GM18499 (cell line): Measurements from ENCODE around the gene TMEM125.

Source experiments
- ATAC-seq: cut with Tn5 transposase; IDR thresholded peaks from one replicate; pipeline ENCODE4 v1.9.1; 2021; ENCODE audit warnings: moderate number of reproducible peaks; ENCODE audit not compliant: insufficient read depth, unreplicated experiment

Gene TMEM125

DNA sequence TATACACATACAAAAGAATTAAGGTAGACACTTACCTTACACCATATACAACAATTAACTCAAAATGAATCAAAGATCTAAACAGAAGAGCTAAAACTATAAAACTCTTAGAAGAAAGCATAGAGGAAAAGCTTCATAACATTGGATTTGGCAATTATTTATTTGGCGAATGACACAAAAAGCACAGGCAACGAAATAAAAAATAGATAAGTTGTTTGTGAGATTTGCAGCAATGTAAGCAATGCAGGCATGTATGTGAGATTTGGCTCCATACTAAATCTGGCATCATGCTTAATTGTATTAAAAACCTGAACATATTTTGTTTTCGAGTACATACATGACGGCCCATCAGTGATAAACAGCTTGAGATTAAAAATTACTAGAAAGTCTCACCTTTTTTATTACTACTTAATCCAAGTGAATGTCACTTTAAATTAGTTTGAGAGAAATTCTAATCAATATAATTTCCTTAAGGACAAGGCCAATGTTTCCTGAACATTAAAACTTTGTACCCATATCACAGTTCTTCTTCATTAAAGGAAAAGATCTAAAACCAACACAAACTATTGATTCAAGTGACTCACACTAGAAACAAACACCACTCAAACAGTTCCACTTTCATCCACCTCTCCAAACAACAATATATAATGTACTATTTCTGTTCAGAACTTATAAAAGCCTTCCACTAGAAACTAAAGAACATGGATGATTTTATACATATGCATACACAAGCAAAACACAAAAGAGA is 23.1 kb upstream of the TMEM125 start:
- ATAC-seq: no peak

DNA sequence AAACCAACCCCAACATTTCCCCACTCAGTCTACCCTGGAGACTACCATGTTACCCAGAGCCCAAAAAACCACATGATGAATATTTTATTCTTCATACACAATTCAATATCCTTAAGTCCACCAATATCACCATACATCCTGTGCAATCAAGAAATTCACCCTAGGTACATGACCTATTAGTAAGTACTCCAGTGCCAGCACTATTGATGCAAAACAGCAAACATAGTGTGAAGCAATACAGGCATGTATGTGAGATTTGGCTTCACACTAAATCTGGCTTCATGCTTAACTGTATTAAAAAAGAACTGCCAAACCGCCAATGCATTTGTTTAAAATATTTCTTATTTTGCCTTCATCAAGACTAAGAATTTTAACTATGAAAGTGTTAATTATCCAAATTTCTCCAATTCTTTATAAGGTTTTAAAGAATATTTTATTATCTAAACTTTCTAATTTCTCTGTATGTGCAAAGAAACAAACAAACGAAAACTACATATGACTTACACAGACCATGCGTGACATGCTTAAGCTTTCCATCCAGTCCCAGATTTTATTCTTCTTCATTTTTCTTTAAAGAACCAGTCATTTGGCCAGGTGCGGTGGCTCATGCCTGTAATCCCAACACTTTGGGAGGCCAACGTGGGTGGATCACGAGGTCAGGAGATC is 22.4 kb upstream of the TMEM125 start:
- no peak for ATAC-seq

DNA sequence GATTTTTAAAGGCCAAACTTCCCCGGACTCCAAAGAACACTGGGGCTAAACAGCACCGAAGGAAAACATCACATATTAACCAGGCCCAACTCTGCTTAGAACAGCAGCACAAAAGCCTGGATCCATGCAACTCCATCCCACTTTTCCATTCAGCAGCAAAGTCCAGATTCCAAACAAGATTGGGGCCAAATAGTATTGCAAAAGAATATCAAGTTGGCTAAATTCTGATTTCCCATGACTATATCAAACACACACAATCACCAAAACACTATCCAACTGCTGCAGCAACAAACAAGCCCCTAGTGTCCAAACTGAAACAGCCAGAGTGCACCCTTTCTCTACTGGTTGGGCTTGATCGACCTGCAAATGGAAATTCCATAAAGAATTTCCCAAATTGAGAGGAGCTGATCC is 19.4 kb upstream of the TMEM125 start:
- no peak for ATAC-seq

DNA sequence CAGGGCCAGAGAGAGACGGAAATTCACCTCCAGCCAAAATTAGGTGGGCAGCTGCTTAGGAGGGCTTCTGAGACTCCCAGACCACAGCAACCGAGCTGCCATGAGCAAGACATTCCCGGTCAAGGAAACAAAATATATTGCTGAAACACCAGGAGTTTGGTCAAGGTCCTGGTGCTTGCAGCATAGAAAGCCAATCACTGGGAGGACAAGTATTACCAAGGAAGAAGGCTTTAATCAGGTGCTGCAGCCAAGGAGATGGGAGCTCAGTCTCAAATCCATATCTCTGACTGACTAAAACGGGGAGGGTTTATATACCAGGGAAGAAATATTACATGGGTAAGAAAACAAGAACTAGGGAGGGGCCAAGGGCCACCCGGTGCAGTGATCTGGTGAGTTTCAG is 18.8 kb upstream of the TMEM125 start:
- no peak for ATAC-seq

DNA sequence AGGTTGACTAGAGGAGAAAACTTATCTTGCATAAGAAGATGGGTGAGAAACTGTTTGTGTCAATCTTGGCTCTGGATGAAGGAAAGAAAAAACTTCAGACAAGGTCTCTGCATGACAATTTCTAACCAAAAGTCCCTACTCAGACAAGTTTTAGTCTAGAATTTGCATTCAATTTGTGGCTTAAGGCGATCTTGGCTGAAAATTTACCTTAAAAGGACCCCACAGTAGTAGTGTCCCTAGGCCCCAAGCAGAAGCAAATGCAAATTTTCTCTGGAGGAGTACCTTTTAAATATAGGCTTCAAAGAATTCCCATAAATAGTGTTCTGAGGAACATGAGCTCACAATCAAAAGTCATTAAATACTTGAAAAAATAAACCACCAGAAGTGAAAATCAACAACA is 17.6 kb upstream of the TMEM125 start:
- ATAC-seq: no peak

DNA sequence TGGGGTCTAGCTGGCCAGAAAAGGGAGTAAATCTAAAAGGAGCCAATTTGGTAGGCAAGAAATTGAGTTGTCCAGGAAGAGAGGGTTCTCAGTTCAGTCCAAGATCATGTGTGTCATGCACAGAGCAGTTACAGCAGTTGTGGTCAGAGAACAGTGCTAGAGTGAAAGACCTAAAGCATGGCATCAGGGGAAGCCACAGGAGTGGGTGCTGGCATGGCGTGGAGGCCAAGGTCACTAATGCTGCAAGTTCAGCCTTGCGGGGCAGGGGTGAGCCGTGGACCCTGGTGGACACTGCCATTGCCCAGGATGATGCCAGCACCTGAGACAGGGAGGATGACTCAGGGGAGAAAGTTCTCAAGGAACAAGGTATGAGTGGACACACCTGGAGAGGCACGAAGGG is 16.6 kb upstream of the TMEM125 start:
- no peak for ATAC-seq

DNA sequence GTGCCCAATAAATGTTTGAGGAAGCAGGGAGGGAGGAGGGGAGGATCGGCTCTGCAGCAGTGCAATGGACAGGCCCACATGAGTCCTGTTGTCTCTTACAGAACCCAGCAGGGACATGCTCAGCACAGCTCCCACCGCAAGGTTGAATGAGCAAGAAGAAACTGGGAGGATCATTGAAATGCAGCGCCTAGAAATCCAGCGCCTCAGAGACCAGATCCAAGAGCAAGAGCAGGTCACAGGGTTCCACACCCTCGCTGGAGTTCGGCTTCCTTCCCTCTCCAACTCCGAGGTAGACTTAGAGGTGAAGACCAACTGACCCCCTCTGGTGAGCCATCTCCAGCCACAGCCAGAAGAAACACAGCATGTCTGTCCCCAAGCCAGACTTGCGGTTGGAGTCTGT is 15.9 kb upstream of the TMEM125 start:
- ATAC-seq: no peak

DNA sequence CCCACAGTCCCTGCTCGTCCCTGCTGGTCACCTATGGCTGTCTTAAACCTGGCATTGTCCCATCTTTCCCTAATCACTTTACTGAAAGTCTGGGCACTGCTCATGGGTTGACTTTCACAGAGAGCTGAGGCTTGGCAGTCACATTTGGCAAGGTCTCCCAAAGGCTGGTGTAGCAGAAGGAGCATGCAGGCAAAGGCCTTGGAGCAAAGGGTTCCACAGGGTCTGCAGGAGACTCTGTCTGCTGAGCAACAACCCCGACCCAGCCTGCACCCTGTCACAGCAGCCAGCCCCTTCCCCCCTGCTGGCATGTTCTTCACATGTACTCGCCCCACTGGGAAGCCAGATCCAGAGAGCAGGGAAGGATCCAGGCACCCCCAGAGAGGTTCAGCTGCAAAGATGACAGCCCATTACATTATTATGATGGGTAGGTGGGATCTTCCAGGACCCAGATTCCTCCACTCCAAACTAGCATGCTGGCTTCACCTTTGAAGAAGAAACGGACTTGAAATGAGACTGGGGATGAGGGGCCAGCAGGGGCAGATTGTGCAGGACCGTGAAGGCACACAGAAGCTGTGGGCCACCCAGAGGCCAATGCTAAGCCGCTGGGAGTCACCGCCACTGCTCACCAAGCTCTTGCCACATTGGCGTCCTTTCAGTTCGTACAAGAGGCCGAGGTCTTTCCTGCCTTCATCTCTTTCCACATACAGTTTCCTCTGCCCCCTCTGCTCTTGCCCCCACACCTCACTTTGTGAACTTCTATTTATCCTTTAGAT is 14.2 kb upstream of the TMEM125 start:
- ATAC-seq: no peak

DNA sequence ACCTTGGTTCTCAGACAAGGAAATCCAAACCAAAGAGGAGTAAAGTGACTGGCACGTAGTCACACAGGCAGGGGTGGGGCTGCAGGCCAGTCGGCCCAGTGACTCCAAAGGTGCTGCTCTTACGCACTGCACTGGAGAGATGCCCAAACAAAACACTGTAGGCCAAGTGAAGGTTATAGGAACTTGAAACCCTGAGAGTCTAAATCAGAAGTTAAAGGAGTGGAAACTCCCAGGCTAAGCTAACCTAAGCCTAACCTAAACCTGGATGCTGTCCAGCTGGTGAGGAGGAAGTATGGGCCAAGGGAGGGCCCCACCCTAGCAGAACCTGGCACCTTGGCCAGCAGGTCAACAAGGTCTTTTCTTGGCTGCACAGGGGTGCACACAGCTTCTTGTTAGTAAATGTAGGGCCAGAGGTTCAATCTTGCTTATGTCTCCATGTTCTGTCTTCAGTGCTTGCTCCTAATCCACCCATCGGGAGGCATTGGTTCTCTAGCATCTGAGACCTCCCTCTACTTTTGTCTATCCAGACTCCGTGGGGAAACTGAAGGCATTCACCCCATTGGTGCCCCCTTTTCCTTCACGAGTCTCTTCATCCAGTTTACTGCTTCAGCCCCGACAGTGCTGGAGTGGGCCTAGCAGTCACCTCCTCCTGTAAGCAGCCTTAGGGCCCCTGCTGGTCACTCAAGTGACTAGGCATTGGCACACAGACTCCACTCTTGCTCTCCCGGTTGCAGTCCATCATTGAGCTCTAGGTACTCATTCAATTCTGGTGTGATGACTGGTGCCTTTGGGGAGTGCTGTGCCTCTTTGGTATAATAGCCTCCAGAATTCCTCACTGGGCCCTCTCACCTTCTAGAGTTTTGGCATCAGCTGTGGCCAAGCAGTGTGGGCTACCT is 12.9 kb upstream of the TMEM125 start:
- ATAC-seq: no peak

DNA sequence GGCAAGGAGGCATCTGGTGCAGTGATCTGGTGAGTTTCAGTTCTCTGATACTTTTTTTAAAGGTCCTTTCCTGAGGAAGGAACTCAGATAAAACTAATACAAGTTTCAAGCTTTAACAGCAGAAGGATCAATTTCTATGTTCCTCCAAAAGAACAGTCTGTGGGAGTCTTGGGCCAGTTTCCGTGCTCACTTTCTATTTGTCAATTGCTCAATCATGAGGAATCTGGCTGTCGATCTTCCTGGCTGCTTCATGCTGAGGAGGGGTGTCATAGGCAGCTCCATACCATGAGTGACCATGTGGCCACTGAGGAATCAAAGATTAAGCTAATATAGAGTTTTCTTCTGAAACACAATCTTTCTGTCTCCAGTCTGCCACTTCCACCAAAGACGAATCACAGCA is 11.4 kb upstream of the TMEM125 start:
- ATAC-seq: no peak

DNA sequence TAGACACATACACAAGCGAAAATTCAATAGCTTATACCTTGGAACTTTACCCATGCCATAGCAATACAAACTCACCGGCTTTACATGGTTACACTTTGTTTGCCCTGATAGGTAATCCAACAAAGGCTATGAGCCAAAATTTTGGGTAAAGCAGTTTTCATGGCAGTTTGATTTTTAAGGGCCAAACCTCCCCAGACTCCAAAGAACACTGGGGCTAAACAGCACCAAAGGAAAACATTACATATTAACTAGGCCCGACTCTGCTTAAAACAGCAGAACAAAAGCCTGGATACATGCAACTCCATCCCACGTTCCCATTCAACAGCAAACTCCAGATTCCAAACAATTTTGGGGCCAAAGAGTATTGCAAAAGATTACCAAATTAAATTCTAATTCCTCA is 4.4 kb upstream of the TMEM125 start:
- ATAC-seq: no peak

DNA sequence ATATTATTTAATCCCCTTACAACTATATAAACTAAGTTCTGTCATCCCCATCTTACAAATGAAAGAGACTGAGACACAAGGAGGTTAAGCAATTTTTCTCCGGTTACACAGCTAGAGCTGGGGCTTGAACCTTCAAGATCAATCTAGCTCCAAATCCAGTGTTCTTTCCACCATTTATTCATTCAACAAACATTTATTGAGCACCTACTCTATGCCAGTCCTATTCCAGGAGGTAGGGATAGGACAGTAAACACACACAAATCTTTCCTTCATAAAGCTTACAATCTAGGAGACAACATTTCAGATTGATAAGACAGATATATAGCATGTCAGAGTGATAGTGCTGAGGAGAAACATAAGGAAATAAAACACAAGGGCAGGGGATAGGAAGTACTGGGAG is 2.9 kb upstream of the TMEM125 start:
- ATAC-seq: no peak

DNA sequence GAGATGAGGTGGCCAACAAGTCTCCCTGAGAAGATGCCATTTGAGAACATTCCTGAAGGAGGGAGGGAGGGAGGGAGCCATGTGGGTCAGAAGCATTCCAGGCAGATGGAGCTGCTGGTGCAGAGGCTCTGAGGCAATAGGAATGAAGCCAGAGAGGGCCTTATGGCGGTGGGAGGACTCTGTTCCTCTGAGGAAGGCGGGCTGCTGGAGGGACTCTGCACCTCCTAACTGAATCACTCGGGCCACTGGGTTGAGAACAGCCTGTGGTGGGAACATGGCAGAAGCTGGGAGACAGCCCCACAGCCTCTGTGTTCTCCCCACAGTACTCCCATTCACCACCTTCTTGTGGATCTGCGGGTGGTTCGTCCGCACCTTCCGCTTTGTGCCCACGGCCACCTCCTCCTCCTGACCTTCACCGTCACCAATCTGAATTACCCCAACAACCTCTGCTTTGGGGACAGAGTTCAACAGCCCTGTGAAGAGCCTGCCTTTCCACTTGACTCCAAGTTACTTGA is 2.4 kb upstream of the TMEM125 start:
- ATAC-seq: no peak

DNA sequence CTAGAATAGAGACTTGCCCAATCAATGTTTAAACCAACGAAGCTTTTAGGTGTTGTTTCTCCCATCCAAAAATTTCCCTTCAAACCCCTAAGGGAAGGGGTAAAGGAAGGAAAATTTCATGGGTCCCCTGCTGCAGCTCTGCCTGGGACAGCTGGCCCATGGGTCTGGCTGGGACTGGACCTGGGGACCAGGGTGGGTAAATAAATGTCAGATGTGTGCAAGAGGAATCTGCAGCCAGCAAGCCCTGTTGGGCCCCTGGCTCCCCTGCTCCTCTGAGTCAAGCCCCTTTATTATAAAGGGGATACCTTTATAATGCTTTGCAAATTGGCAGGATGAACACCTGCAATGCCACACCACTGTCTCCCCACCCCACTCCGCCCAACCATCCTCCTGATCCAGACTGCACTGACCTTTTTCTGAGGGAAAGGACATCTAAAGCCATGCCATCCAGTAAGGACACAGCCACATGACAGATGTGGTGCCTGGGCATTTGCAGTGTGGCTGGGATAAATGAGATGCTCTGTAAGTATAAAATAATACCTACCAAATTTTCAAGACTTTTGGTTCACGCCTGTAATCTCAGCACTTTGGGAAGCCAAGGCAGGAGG is 1.9 kb upstream of the TMEM125 start:
- ATAC-seq: no peak

DNA sequence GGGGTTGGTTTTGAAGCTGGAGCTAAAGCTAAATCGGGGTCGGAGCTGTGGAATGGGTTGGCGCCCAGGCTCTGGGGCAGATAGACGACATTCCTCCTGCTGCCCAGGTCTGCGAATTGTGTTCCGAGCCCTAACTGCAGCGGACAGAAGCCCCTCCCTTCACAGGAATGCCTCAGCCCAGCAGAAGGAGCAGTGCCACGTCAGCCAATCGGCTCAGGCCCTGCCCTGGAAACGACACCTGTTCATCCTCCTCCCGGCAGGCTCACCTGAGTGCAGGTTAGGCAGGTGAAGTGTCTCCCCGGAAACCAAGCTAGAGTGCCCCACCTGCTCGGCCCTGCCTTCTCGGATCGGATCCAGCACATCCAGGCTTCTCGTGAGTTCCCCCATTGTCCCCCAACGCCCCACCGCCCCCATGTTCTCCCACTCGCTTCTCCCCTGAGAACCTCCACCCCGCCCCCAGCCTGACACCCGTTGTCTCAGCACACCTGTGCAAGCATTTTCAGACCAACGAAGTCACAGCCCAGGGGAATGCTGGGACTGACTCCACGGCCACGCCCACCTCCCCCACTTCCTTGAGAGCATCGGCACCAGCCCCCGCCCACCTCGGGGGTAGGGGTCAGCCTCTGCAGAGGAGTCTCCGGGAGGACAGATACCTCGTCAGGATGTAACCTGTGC is 775 bp downstream of the TMEM125 start:
- ATAC-seq: no peak

DNA sequence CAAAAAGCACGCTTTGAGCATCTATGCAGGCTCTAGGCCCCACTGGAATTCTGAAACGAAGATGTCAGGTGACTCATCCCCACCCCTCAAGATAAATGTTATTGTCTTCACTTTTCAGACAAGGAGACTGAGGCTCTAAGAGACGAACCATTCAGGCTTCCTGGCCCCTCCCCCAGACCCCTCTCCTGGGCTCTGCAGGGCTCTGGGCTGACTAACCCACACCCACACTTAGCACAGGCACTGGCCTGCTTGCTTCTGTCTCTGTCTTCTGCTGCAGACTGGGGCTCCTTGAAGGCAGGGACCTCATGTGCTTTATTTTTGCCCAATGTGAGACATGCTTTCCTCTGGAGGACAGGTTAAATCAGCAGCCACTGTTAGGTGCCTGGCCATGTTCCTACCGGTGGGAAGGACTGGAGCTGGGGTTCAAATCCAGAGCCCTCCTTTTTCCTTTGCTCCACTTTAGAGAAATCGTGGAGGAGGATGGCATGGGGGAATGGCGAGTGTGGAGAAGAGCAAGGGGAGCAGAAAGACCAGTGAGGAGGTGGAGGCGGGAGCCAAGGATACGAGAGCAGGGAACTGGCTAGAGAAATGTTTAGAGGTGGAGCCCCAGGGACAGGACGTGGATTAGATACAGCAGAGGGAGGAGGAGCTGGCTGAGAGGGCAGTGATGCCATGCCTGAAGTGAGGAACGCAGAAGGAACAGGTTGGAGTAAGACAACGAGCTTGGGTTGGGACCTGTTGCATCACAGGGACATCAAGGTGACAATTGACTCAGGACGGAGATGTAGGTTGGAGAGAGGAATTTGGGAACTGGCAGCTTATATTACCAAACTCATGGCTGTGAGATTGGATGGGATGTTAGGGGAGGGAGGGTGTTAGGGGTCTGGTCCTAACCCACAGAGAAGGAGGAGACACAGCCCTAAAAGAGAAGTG is 1.7 kb downstream of the TMEM125 start:
- ATAC-seq: no peak

DNA sequence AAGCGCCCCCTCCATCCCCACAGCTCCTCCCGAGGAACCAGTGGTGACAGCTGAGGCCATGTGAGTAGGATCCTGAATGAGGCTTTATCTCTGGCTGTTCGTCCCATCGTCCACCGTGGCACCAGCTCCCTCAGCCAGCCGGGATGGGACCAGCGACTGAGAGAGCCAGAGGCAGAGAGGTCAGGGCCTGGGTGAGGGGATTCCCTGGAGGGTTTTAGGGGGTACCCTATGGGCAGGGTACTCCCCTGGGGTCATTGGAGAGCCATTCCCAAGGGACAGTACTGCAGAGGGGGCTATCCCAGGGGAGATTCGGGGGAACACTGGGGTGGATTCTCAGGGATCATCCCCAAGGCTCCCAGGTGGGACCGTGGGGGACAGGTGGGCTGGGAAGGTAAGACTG is 2.4 kb downstream of the TMEM125 start:
- ATAC-seq: no peak
